T1000 (cell line): ENCODE measurements around the gene ADA.

Source experiments
- DNase-seq: peaks from one replicate; lab custom pipeline; 2025; ENCODE audit warnings: mixed read lengths; lab: John Stamatoyannopoulos, UW

The ADA gene

GRCh38 chr20:44644667-44645131 is 6.8 kb downstream of the ADA start:
- DNase-seq, result no peak

DNA sequence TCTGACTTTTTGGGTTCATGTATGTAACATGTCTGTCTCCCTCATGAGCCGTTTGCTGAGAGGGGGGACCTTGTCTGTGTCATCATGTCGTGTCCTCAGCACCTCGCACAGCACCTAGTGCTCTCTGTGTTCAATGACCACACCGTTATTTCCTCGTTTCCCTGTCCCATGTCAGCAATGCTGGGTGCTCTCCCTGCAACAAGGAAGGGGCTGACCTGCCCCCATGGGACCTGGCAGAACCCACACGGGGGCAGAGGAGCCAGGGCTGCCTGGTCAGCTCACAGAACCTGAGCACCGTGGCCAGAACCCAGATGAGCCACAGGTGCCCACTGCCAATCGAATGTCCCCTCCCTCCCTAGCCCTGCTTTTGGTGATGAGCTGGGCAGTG is 7.3 kb downstream of the ADA start:
- DNase-seq, result no peak

DNA sequence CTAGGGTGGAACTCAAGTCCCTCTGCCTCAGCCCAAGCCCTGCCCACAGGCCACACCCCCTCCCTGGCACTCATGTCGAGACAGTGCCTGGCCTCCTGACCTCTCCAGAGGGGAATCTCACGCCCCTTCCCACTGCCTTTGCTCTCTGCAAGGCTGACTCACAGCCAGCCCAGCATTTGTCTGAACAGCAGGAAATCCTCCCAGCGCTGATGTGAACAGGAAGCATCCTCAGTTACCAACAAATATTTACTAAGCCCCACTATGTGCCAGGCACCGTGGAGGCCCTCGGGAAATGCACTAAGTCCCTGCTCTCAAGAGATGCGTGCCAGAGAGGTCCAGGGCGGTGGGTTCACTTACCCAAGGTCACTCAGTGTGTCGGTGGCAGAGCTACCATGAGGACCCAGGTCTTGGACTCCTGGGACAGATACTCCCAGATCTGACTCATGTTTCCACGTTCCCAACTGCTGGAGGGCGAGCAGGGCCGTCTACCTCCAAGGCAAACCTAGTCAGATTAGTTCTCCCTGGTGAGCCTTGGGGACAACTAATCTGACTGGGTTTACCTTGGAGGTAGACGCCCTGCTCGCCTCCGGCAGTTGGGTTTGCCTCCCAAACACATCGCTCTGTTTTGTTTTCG is 7.8 kb downstream of the ADA start:
- peak; percentile 76 for DNase-seq

DNA sequence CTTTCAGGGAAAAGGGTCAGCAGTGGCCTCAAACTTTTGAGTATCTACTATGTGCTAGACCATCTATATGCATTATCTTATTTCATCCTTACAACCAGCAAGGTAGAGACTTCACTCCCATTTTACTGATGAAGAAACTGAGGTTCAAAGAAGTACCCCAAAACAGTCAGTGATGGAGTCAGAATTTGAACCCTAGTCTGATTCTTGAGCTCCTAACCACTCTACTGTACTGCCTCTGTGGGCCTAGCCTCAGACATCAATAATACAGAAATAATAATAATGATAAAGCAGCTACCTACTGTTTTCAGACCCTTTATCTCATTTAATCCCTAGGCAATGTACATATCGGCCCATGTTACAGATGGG is 8.4 kb downstream of the ADA start:
- no peak for DNase-seq

DNA sequence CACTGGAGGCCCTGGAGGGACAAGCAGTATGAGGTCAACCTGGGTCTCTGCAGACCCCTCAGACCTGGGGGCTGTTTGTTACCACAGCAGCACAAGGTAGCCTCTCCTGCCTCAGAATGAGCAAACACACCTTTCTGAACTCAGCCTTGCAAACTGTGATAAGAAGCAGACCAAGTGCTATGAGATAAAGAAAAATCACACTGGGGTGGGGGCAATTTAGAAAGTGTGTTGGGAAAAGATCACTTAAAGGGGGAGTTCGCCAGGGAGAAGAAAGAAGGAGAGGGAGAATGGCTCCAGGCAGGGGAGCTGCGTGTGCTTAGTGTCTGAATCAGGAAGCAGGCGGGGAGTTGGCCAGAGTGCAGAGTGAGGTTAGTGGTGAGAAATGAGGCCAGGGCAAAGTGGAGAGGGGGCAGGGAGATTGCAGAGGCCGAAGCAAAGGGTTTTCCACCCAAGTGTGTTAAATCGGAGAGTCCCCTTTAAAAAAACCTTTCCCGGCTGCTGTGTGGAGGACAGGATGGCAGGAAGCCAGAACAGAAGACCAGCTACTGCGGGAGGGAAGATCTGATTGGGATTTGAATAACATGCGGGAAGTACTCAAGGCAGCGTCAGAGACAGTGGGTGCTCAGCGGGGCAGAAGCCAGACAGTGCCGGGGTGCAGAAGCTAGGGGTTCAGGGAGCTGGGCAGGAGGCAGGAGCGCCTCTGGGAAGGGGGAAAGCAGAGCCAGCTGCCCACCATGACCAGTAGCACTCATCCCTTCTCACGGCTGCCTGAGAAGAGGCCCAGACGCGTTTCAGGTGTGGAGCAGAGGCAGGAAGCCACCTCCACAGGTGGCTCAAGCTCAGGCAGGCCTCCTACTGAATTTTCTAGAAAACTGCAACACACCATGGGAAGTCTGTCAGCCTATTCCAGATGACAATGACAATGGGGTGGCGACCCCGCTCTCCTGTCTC is 9.0 kb downstream of the ADA start:
- DNase-seq, result peak; percentile 60

GRCh38 chr20:44641325-44641724 is 10.2 kb downstream of the ADA start:
- DNase-seq, result no peak

DNA sequence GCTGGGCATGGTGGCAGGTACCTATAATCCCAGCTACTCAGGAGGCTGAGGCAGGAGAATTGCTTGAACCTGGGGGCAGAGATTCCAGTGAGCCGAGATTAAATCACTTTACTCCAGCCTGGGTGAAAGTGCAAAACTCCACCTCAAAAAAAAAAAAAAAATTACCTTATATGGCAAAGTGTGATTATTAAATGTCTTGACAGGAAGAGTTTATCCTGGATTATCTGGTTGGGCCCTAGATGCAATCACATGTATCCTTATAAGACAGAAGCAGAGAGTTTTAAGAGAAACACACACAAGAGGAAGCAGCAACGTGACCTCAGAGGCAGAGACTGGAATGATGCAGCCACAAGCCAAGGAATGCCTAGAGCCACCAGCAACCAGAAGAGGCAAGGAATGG is 11.0 kb downstream of the ADA start:
- DNase-seq, result no peak

DNA sequence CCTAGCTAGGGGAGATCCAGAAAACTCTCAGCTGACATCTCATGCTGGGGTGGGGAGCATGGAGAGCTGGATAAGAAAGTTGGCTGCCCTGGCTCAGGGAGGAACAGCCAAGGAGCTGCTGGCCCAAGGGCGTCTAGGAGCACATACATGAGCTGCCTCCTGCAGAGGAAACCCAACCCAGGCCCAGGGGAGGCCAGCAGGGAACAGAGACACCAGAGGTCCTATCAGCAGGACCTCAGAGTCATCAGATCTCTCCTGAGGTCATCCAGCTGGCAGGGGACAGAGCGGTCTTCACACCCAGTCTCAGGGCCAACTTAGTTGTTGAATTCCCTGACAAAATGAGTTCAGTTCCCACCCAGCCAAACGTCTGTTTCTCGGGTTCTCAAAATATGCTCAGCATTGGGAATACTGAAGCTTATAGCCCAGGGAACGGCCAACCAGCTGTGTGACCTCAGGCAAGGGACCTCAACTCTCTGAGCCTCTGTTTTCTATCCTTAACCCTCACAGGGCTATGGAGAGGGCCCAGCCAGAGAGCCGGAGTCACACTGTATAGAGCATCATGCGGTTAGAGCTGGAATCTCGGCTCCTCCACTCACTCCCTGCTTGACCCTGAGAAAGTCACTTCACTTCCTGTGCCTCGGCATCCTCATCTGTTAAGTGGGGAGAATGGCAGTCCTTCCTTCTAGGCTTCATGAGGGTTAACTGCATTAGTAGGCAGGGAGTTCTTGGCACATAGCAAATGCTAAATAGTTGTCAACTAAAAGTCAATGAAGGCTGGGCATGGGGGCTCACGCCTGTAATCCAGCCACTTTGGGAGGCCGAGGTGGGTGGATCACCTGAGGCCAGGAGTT is 13.8 kb downstream of the ADA start:
- no peak for DNase-seq

DNA sequence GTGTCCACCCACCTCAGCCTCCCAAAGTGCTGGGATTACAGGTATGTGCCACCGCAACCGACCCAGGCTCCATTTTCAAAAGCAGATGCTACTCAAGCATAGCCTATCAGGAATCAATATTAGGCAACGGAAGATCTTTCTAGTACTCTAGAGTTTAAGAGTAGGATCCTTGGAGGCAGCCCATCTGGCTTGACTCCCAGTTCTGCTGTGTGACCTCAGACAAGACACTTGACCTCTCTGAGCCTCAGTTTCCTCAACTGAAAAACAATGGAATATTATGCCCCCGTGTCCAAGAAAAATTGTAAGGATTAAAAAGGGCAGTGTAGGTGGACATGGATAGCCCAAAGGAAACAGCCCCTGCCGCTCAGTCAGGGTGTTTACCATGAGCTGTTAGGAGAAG is 14.5 kb downstream of the ADA start:
- DNase-seq, result no peak

DNA sequence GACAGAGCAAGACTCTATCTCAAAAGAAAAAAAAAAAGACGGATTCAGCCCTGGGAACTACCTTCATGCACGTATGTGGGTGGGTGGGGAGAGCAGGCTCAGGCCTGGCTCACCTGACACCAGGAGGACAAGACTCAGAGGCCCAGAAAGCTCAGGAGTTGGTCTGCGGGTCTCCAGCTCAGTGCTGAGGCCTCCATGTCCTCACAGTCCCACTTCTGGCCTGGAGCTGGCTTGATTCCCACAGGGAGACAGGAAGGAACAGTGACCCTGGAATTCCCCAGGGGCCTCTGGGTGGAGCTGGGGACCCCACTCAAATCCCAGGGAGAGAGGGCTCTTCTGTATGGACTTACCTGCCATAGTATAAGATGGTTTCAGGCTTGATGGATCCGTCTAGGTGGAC is 15.6 kb downstream of the ADA start:
- DNase-seq, result no peak

- no peak for DNase-seq
These were observed 17.5 kb downstream of the ADA start for GRCh38 chr20:44633872-44634600.

- no peak for DNase-seq
These were observed 18.2 kb downstream of the ADA start for GRCh38 chr20:44633187-44633810.

GRCh38 chr20:44632103-44632752 is 19.3 kb downstream of the ADA start:
- DNase-seq, result no peak

DNA sequence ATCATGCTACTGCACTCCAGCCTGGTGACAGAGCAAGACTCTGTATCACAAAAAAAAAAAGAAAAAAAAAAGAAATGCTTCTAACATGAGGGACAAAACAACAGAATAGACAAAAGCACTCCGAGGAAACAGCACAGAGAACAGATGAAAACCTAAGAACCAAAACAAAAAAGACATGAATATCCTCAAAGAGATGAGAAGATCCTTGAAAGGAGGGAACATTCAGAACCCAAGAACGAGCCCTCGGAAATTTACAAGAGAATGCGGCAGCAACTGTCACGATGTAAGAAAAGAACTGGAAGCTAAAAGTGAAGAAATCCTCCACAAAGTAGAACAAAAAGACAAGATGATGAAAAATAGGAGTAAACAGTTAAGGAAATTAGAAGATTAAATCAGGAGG is 21.2 kb downstream of the ADA start:
- no peak for DNase-seq

- no peak for DNase-seq
These were observed 22.0 kb downstream of the ADA start for GRCh38 chr20:44629542-44629941.

- DNase-seq, result no peak
These were observed 22.5 kb downstream of the ADA start for GRCh38 chr20:44629017-44629385.

- DNase-seq, result no peak
These were observed 24.0 kb downstream of the ADA start for GRCh38 chr20:44627364-44628010.

GRCh38 chr20:44626278-44626677 is 25.2 kb downstream of the ADA start:
- no peak for DNase-seq

DNA sequence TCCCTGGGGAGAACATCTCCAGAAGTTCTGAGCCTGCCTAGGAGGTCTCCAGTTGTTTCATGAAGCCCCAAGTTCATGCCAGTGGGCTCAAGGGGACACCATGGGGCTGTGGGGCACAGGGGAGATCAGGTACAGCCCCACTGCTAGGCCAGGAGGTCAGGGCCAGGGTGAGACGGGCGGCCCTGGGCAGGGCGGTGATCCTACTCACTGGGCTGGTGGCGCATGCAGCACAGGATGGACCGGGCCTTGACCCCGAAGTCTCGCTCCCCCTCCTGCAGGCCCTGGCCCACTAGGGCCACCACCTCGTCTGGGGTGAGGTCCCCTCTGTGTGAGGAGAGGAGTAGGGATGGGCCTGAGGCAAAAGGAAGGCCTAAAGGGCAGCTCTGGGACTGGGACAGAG is 26.1 kb downstream of the ADA start:
- no peak for DNase-seq

GRCh38 chr20:44624743-44625271 is 26.7 kb downstream of the ADA start:
- no peak for DNase-seq
